Gastrocnemius medialis (tissue), 4 donors: ENCODE measurements around the gene KCNIP4. TPM values are rescaled to one million over a fixed set of nuclear protein-coding genes. Genes with fewer than 3 reads are reported as not detected.

Experiments used
- ATAC-seq, 2 donors: fragments of 150-250 bp; one replicate each; pipeline ENCODE4 v1.9.1; 2016
- DNase-seq, 2 donors: peaks; one replicate each; pipeline ENCODE4 v3.0.0-alpha.2; 2019
- H3K27ac ChIP-seq, 4 donors: fragments of 200-600 bp; sonication (generic); 1 replicate in 1 of 4; 2 replicates in 3 of 4; pipeline ENCODE4 v1.5.1; 2016 to 2018; ENCODE audit warnings: mild to moderate bottlenecking in 2 of 4, moderate library complexity in 1 of 4
- H3K27me3 ChIP-seq, 3 donors: fragments of 200-600 bp; sonication (generic) in 2 of 3; 1 replicate in 1 of 3; 2 replicates in 2 of 3; pipeline versions ENCODE4 v1.5.1 to v1.6.0; 2016 to 2019; ENCODE audit warnings: mild to moderate bottlenecking in 1 of 3, moderate library complexity in 1 of 3
- H3K36me3 ChIP-seq, 2 donors: fragments of 200-600 bp; sonication (generic) in 1 of 2; one replicate each; pipeline ENCODE4 v1.5.1; 2017 to 2018
- H3K4me1 ChIP-seq, 2 donors: fragments of 200-600 bp; sonication (generic) in 1 of 2; one replicate each; pipeline ENCODE4 v1.5.1; 2016 to 2017; ENCODE audit warnings: mild to moderate bottlenecking in 2 of 2
- H3K4me3 ChIP-seq, 4 donors: fragments of 200-600 bp; sonication (generic) in 3 of 4; 1 replicate in 1 of 4; 2 replicates in 3 of 4; pipeline ENCODE4 v1.5.1; 2016 to 2019; ENCODE audit warnings: mild to moderate bottlenecking in 2 of 4
- H3K9me3 ChIP-seq, 3 donors: fragments of 200-600 bp; sonication (generic) in 2 of 3; 1 replicate in 1 of 3; 2 replicates in 2 of 3; pipeline ENCODE4 v1.5.1; 2016 to 2019
- POLR2A ChIP-seq, 2 donors: fragments of 450-650 bp; IDR thresholded peaks; one replicate each; pipeline ENCODE4 v1.6.1; 2017; ENCODE audit warnings: antibody characterized with exemption in 2 of 2, mild to moderate bottlenecking in 2 of 2, moderate library complexity in 2 of 2
- in situ Hi-C, 4 donors: fragments of 200-750 bp; cut with MboI; loops; one replicate each; pipeline versions ENCODE4 v1.15.0 to v1.8.0; 2017; ENCODE audit warnings: low sequenced_read_pairs in 4 of 4
- intact Hi-C: fragments of 100-400 bp; cut with DNase I; formaldehyde crosslinking; loops from one replicate; pipeline ENCODE4 v1.15.1; 2023; ENCODE audit warnings: low total_unique reads
- total RNA-seq, 4 donors: library from RNA; depleted of rRNA; stranded (reverse); fragments of >200 nt; gene quantifications; one replicate each; pipeline versions ENCODE4 v1.1.0 to v1.2.3, GENCODE V29; 2016
- TF ChIP-seq, protein P1 (sequence below), 5 experiments: fragments of 450-650 bp in 3 of 5; fragments of 200-600 bp in 2 of 5; sonication (generic) in 2 of 5; IDR thresholded peaks in 4 of 5; conservative IDR thresholded peaks in 1 of 5; 1 replicate in 4 of 5; 2 replicates in 1 of 5; pipeline ENCODE4 v1.5.1; 2016 to 2019; ENCODE audit warnings: antibody characterized with exemption in 5 of 5, mild to moderate bottlenecking in 3 of 5, moderate library complexity in 3 of 5

KCNIP4 gene
- total RNA-seq, 4 donors from 2014 or later, result not detected

DNA sequence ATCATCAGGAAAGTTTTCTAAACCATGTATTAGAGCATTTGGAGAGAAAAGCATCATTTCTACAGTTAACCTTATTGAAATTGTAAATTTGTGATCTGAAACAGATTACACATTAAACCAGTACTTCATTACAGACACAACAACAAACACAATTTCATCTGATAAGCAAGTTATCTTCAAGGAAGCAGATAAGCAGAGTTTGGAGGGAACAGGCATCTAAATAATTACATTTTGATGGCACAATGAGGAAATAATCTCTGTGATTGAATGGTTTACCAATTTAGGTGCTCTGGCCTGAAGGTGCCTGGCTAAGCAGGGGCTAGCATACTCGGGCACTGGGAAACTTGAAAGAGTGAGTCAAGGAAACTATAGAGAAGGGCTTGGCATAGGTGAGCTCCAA lies 628.5 kb downstream of the KCNIP4 start:
- ATAC-seq (no peak), DNase-seq (no peak)
- Histone ChIP-seq H3K36me3 (no peaks in the 10 kb centered on the region), H3K4me3 (no peak overlapping the region), H3K4me1 (no peaks in the 10 kb centered on the region), H3K27ac (no peak overlapping the region), H3K27me3 (no peaks in the 10 kb centered on the region), H3K9me3 (no peaks in the 10 kb centered on the region)
- in situ Hi-C loops (no loop called here), intact Hi-C loops (no loop called here)
- TF ChIP-seq, protein P1, sequence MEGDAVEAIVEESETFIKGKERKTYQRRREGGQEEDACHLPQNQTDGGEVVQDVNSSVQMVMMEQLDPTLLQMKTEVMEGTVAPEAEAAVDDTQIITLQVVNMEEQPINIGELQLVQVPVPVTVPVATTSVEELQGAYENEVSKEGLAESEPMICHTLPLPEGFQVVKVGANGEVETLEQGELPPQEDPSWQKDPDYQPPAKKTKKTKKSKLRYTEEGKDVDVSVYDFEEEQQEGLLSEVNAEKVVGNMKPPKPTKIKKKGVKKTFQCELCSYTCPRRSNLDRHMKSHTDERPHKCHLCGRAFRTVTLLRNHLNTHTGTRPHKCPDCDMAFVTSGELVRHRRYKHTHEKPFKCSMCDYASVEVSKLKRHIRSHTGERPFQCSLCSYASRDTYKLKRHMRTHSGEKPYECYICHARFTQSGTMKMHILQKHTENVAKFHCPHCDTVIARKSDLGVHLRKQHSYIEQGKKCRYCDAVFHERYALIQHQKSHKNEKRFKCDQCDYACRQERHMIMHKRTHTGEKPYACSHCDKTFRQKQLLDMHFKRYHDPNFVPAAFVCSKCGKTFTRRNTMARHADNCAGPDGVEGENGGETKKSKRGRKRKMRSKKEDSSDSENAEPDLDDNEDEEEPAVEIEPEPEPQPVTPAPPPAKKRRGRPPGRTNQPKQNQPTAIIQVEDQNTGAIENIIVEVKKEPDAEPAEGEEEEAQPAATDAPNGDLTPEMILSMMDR (IDR thresholded peaks at IDR 0.05 in 4 of 5, conservative IDR thresholded peaks at IDR 0.05 in 1 of 5), result no peak
- no peak for TF ChIP-seq POLR2A (IDR thresholded peaks at IDR 0.05)

DNA sequence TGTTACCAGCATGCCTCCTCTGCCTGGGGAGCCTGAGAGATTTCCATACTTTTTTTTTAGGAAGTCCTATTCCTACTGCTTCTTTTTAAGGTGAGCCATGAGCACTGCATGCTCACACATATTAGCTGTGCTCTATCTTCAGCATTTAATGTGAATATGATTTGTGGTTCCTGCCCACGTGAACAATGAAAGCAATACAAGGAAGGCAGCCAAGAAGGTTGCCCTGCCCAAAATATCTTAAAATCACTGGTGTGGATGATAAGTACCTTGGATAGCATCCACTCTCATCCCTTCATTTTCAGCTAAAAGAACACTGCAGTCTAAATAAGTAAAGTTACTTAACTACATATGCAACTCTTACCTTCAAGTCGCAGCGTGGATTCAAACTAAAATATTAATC lies 640.9 kb downstream of the KCNIP4 start:
- ATAC-seq, result no peak
- Histone ChIP-seq H3K4me1 (no peaks in the 10 kb centered on the region), H3K9me3 (no peaks in the 10 kb centered on the region), H3K4me3 (no peak overlapping the region), H3K27ac (no peak overlapping the region), H3K36me3 (no peaks in the 10 kb centered on the region), H3K27me3 (no peaks in the 10 kb centered on the region)
- intact Hi-C loops (no loop called here), in situ Hi-C loops (no loop called here)
- TF ChIP-seq POLR2A (IDR thresholded peaks at IDR 0.05), result no peak
- TF ChIP-seq, protein P1 (IDR thresholded peaks at IDR 0.05 in 4 of 5, conservative IDR thresholded peaks at IDR 0.05 in 1 of 5), result no peak
- DNase-seq, result no peak

DNA sequence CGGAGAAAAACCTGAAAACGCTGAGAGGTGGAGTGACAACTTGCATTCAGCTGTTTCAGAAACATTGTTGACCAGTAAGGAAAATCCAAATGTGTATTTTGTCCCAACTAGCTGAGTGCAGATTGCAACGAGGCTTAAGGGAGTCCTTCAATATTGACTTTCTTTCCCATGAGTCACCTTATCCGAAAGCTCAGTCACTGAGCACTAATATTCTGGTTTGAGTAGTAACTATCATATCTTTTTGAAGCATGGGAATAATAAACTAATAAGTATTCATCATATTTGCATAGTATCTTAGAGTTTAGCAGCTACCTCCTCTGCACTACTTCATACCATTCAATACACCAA lies 644.1 kb downstream of the KCNIP4 start:
- H3K36me3 ChIP-seq, result no peaks in the 10 kb centered on the region
- H3K9me3 ChIP-seq, result no peaks in the 10 kb centered on the region
- no peak overlapping the region for H3K27ac ChIP-seq
- DNase-seq (no peak), ATAC-seq (no peak)
- no peaks in the 10 kb centered on the region for H3K4me1 ChIP-seq
- TF ChIP-seq POLR2A (IDR thresholded peaks at IDR 0.05), result no peak
- TF ChIP-seq, protein P1 (IDR thresholded peaks at IDR 0.05 in 4 of 5, conservative IDR thresholded peaks at IDR 0.05 in 1 of 5), result no peak
- H3K4me3 ChIP-seq, result no peak overlapping the region
- intact Hi-C loops (no loop called here), in situ Hi-C loops (no loop called here)
- no peaks in the 10 kb centered on the region for H3K27me3 ChIP-seq

DNA sequence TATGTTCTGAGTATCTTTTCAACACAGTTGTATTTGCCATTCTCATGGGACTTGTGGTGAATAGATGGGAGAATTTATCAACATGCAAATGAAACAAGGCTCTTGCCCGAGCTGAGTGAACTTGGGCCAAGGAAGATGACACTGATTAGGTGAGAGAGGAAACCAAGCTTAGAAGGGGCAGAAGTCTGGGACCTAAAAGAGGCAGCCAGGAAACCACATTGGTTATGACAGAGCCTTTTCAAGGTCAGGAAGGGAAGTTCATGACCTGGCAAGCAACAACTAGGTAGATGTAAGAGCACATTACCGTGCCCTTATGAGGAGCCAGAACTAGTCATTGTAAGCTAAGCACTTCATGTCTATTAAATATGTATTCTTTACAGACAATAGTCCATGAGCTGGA lies 658.0 kb downstream of the KCNIP4 start:
- Histone ChIP-seq H3K4me1 (no peaks in the 10 kb centered on the region), H3K27me3 (no peaks in the 10 kb centered on the region), H3K27ac (no peak overlapping the region), H3K36me3 (no peaks in the 10 kb centered on the region), H3K4me3 (no peak overlapping the region), H3K9me3 (no peaks in the 10 kb centered on the region)
- intact Hi-C loops (no loop called here), in situ Hi-C loops (no loop called here)
- DNase-seq, result no peak
- TF ChIP-seq, protein P1 (IDR thresholded peaks at IDR 0.05 in 4 of 5, conservative IDR thresholded peaks at IDR 0.05 in 1 of 5), result no peak
- no peak for TF ChIP-seq POLR2A (IDR thresholded peaks at IDR 0.05)
- ATAC-seq, result no peak

DNA sequence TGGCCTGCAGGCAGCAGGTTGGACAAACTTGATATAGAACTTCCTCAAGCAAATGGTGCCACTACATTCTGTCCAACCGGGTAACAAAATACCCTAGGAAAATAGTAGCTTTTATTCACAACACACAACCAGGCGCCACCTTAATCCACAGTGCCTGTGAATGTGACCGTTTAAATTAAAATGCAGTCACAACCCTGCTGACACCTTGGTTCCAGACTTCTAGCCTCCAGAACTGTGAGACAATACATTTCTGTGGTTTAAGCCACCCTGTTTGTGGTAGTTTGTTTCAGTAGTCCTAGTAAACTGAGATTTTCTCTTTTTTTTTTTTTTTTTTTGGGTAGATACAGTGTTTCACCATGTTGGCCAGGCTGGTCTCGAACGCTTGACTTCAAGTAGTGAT lies 672.5 kb downstream of the KCNIP4 start:
- no peaks in the 10 kb centered on the region for H3K27me3 ChIP-seq
- no peaks in the 10 kb centered on the region for H3K4me1 ChIP-seq
- H3K27ac ChIP-seq, result no peak overlapping the region
- no peaks in the 10 kb centered on the region for H3K36me3 ChIP-seq
- H3K9me3 ChIP-seq, result no peaks in the 10 kb centered on the region
- ATAC-seq (no peak), DNase-seq (no peak)
- in situ Hi-C loops, result no loop called here
- H3K4me3 ChIP-seq, result no peak overlapping the region
- no peak for TF ChIP-seq POLR2A (IDR thresholded peaks at IDR 0.05)
- TF ChIP-seq, protein P1 (IDR thresholded peaks at IDR 0.05 in 4 of 5, conservative IDR thresholded peaks at IDR 0.05 in 1 of 5), result no peak
- intact Hi-C loops, result no loop called here
